AG09309 (cell line): ENCODE measurements around the gene CCDC158.

Source experiments
- DNase-seq: peaks from one replicate; pipeline ENCODE4 v3.0.0-alpha.2; 2010; ENCODE audit warnings: low read depth
- H3K4me3 ChIP-seq: 2 replicates; pipeline ENCODE4 v1.5.1; 2011; ENCODE audit warnings: mild to moderate bottlenecking, low read depth, low read length, moderate library complexity; ENCODE audit not compliant: control insufficient read depth
- CTCF ChIP-seq: IDR thresholded peaks from 2 replicates; pipeline ENCODE4 v1.5.1; 2011; ENCODE audit warnings: mild to moderate bottlenecking, low read depth, low read length, inconsistent platforms; ENCODE audit not compliant: insufficient read depth, control insufficient read depth; ENCODE audit errors: missing control alignments

The CCDC158 gene

GRCh38 chr4:76375703-76376102 lies 45.2 kb downstream of the CCDC158 start:
- no peak for TF ChIP-seq CTCF
- no peak for DNase-seq
- H3K4me3 ChIP-seq, result no peak overlapping the region

- DNase-seq, result no peak
- no peak for TF ChIP-seq CTCF
- H3K4me3 ChIP-seq, result no peak overlapping the region
These were observed 46.1 kb downstream of the CCDC158 start for GRCh38 chr4:76374798-76375197.

- no peak overlapping the region for H3K4me3 ChIP-seq
- DNase-seq, result no peak
- no peak for TF ChIP-seq CTCF
These were observed 46.9 kb downstream of the CCDC158 start for GRCh38 chr4:76373919-76374552.

- H3K4me3 ChIP-seq, result no peak overlapping the region
- no peak for DNase-seq
- TF ChIP-seq CTCF, result no peak
These were observed 54.2 kb downstream of the CCDC158 start for GRCh38 chr4:76366737-76367136.

- no peak for TF ChIP-seq CTCF
- no peak overlapping the region for H3K4me3 ChIP-seq
- no peak for DNase-seq
These were observed 55.3 kb downstream of the CCDC158 start for GRCh38 chr4:76365636-76366035.

- no peak for TF ChIP-seq CTCF
- DNase-seq, result no peak
- no peak overlapping the region for H3K4me3 ChIP-seq
These were observed 56.2 kb downstream of the CCDC158 start for GRCh38 chr4:76364763-76365162.
